Measurements from ENCODE around the gene DPCD.

DPCD gene

GRCh38 chr10:101575580-101576210 is 12.4 kb upstream of the DPCD start:
- Histone ChIP-seq H3K4me1 (ENCODE audit: insufficient read depth, low read length) (peaks cover 3% of the 10 kb centered on the region), H3K9me3 (ENCODE audit: insufficient read depth, low read length, severe bottlenecking) (no peaks in the 10 kb centered on the region), H3K36me3 (ENCODE audit: insufficient read depth, low read length) (peaks cover 20% of the 10 kb centered on the region), H4K20me1 (ENCODE audit: insufficient read depth, low read length) (0 out of 2 replicates have a peak, but pooled peaks cover 5% of the 10 kb centered on the region), H2AFZ (ENCODE audit: low read depth, low read length) (no peak overlapping the region), H3K27me3 (ENCODE audit: insufficient read depth, low read length, poor library complexity) (no peaks in the 10 kb centered on the region), H3K27ac (ENCODE audit: low read length) (no peak overlapping the region), H3K9ac (ENCODE audit: low read depth, low read length) (no peak overlapping the region), H3K4me2 (ENCODE audit: insufficient read depth, low read length) (no peak overlapping the region), H3K79me2 (ENCODE audit: insufficient read depth, low read length) (no peaks in the 10 kb centered on the region), H3K4me3 (ENCODE audit: low read depth in 1 of 2, low read length in 2 of 2) (no peak overlapping the region)
- no peak for TF ChIP-seq CTCF (IDR thresholded peaks at IDR 0.05; ENCODE audit: borderline replicate concordance, extremely low read depth, low read length, poor library complexity, severe bottlenecking)
- TF ChIP-seq EZH2 (IDR thresholded peaks at IDR 0.05; ENCODE audit: borderline replicate concordance, low read depth, low read length, severe bottlenecking): no peak
- ATAC-seq (ENCODE audit: insufficient read depth, low read depth) (peak; percentile 15; the same call in 1 of the 3 replicates), DNase-seq (no peak)

- Histone ChIP-seq H3K4me2 (ENCODE audit: insufficient read depth, low read length) (no peak overlapping the region), H2AFZ (ENCODE audit: low read depth, low read length) (no peak overlapping the region), H3K9me3 (ENCODE audit: insufficient read depth, low read length, severe bottlenecking) (no peaks in the 10 kb centered on the region), H3K9ac (ENCODE audit: low read depth, low read length) (no peak overlapping the region), H3K79me2 (ENCODE audit: insufficient read depth, low read length) (no peaks in the 10 kb centered on the region), H3K4me1 (ENCODE audit: insufficient read depth, low read length) (no peaks in the 10 kb centered on the region; the same call in 1 of the 2 replicates), H3K4me3 (ENCODE audit: low read depth in 1 of 2, low read length in 2 of 2) (no peak overlapping the region), H4K20me1 (ENCODE audit: insufficient read depth, low read length) (0 out of 2 replicates have a peak, but pooled peaks cover 5% of the 10 kb centered on the region), H3K27me3 (ENCODE audit: insufficient read depth, low read length, poor library complexity) (no peaks in the 10 kb centered on the region), H3K27ac (ENCODE audit: low read length) (no peak overlapping the region), H3K36me3 (ENCODE audit: insufficient read depth, low read length) (peaks cover 20% of the 10 kb centered on the region)
- no peak for ATAC-seq (ENCODE audit: insufficient read depth, low read depth)
- no peak for TF ChIP-seq CTCF (IDR thresholded peaks at IDR 0.05; ENCODE audit: borderline replicate concordance, extremely low read depth, low read length, poor library complexity, severe bottlenecking)
- TF ChIP-seq EZH2 (IDR thresholded peaks at IDR 0.05; ENCODE audit: borderline replicate concordance, low read depth, low read length, severe bottlenecking): no peak
- no peak for DNase-seq
Measured at GRCh38 chr10:101576211-101576863, 11.8 kb upstream of the DPCD start.

GRCh38 chr10:101577121-101577871 is 10.8 kb upstream of the DPCD start:
- Histone ChIP-seq H3K9ac (ENCODE audit: low read depth, low read length) (no peak overlapping the region), H2AFZ (ENCODE audit: low read depth, low read length) (no peak overlapping the region), H3K9me3 (ENCODE audit: insufficient read depth, low read length, severe bottlenecking) (no peaks in the 10 kb centered on the region), H3K4me2 (ENCODE audit: insufficient read depth, low read length) (no peak overlapping the region), H3K36me3 (ENCODE audit: insufficient read depth, low read length) (peaks cover 20% of the 10 kb centered on the region), H3K4me1 (ENCODE audit: insufficient read depth, low read length) (no peaks in the 10 kb centered on the region; the same call in 1 of the 2 replicates), H4K20me1 (ENCODE audit: insufficient read depth, low read length) (0 out of 2 replicates have a peak, but pooled peaks cover 5% of the 10 kb centered on the region), H3K27me3 (ENCODE audit: insufficient read depth, low read length, poor library complexity) (no peaks in the 10 kb centered on the region), H3K4me3 (ENCODE audit: low read depth in 1 of 2, low read length in 2 of 2) (no peak overlapping the region), H3K27ac (ENCODE audit: low read length) (no peak overlapping the region), H3K79me2 (ENCODE audit: insufficient read depth, low read length) (no peaks in the 10 kb centered on the region)
- ATAC-seq (ENCODE audit: insufficient read depth, low read depth) (no peak), DNase-seq (no peak)
- TF ChIP-seq CTCF (IDR thresholded peaks at IDR 0.05; ENCODE audit: borderline replicate concordance, extremely low read depth, low read length, poor library complexity, severe bottlenecking): no peak
- no peak for TF ChIP-seq EZH2 (IDR thresholded peaks at IDR 0.05; ENCODE audit: borderline replicate concordance, low read depth, low read length, severe bottlenecking)
